GM12875 (cell line): ENCODE results near the gene KRTAP10-8.
"Not testable (repeated sequence)": the region's sequence is repeated elsewhere in the genome, so short reads cannot be mapped to it uniquely, and the experiment has no call there.

Source experiments
- H3K4me3 ChIP-seq: one replicate; pipeline ENCODE4 v1.5.1; 2011; ENCODE audit warnings: low read depth, low read length, control low read depth
- TF ChIP-seq, protein P1 (sequence below): IDR thresholded peaks from 2 replicates; pipeline ENCODE4 v1.5.1; 2011; ENCODE audit warnings: low read depth, mild to moderate bottlenecking, control low read depth, inconsistent platforms, low read length, moderate library complexity, borderline replicate concordance; ENCODE audit not compliant: insufficient read depth

KRTAP10-8 gene

DNA sequence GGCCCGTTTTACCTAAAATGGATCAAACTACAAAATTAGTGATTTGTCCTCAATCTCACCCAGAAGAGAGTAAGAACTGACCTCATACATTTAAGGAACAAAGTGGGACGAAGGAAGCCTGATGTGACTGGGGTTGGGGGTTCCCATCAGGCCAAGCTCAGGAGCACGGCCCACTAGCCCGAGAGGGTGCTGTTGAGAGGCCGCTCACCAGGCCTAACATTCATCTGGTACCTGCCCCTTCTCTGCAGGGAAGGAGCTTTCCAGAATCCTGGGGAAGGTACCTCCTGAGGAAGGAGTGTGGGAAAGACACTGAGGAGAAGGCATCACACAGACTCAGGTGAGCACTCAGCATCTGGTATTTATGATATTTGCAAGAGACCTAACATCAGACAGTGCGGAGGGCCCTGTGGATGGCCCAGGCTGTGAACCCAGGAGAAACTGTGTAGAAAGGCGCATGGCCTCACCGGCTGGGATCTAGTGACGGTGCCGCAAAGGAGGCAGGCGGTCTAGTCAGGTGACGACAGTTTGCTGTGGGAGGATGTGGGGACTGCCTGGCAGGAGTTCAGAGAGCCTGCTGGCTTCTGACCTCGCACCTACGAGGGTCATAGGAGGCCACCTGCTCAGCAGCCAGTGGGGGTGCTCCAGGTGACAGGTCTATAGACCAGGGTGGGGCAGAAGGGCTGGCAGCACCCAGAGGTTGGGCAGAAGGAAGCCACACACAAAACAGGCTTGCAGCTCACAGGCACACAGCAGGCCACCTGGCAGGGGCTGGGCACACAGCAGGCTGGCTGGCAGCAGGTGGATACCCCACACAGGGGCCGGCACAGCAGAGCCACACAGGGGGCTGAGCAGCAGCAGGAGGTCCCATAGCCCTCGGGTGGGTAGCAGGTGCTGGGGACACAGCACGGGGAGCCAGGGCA, 42.0 kb downstream of the KRTAP10-8 start:
- no peak overlapping the region for H3K4me3 ChIP-seq
- TF ChIP-seq, protein P1, sequence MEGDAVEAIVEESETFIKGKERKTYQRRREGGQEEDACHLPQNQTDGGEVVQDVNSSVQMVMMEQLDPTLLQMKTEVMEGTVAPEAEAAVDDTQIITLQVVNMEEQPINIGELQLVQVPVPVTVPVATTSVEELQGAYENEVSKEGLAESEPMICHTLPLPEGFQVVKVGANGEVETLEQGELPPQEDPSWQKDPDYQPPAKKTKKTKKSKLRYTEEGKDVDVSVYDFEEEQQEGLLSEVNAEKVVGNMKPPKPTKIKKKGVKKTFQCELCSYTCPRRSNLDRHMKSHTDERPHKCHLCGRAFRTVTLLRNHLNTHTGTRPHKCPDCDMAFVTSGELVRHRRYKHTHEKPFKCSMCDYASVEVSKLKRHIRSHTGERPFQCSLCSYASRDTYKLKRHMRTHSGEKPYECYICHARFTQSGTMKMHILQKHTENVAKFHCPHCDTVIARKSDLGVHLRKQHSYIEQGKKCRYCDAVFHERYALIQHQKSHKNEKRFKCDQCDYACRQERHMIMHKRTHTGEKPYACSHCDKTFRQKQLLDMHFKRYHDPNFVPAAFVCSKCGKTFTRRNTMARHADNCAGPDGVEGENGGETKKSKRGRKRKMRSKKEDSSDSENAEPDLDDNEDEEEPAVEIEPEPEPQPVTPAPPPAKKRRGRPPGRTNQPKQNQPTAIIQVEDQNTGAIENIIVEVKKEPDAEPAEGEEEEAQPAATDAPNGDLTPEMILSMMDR: no peak

DNA sequence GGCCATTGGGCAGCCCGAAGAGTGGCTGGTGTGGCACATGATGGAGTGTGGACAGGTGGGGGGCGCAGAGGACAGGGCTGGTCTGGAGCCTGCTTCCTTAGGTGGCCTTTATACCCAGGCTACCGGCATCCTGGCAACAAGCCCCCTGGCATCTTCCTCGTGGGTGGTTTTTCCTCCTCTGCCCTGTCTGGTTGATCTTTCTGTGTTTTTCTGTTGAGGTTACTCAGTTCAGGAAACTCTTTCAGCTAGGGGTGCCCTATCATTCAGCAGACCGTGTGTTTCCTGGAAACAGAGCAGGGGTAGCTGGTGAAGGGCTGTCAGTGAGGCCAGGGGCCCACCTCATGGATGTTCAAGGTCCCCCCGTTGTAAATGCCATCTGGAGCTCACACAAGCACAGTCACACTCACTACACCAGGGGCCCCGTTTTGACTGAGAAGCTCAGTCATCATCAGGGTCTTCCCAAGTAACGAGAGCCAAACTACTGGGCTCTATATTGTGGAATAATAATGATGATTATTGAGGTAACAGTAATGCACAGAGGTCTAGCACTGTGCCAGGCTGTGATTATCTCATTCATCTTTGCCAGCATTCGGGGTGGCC, 42.8 kb downstream of the KRTAP10-8 start, which contains the start of gene KRTAP12-4:
Gene KRTAP12-4, minus strand, starts transcription at position 84 of the 600 bp plus-strand sequence. Its CDS starts 45 bp downstream, at position 39.
- H3K4me3 ChIP-seq: no peak within 1 kb of the TSS
- TF ChIP-seq, protein P1: no peak

DNA sequence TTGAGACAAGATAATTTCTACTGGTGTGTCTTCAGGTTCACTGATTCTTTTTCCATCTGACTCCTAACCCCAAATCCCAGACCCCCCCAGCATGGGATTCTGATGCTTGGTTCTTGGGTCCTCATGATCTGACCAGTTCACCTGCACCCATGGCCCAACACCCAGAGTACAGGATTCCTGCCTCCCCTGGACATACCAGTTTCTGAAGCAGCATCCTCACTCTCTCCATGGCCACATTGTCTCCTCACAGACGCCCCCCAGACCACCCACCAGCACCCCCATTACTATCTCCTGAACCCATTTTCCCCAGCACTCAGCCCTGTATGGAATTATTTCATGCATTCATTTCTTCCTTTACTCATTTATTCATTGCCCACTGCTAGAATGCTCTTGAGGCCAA, 45.0 kb downstream of the KRTAP10-8 start:
- TF ChIP-seq, protein P1: no peak
- H3K4me3 ChIP-seq: no peak overlapping the region

DNA sequence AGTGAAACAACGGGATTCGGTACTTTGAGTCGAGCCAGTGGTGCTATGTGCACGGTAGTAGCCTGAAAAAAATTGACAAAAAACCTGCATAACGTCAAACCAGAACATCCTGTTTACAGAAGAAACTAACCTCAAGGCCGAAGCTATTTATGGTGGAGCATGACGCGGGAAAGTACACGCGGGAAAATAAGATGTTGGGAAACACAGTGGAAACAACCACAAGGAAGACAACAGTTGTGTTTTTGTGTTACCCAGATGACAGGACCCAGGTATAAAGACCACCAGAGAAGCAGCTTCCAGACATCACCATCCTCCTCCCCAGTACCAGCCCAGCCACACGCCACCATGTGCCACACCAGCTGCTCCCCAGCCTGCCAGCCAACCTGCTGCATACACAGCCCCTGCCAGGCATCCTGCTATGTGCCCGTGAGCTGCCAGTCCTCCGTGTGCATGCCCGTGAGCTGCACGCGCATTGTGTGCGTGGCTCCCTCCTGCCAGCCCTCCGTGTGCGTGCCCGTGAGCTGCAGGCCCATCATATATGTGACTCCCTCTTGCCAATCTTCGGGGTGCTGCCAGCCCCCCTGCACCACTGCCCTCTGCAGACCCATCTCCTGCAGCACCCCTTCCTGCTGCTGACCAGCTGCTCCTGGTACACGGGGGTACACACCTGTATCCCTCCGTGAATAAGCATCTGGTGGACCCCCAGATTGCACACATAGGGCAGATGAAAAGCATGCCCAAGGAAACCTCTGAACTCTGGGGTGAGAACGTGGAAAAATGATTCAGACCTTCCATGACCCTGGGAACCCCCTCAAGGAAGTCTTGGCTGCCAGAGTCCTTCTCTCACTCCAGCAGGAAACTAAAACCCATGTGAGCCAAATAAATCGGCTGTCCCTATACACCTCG, 46.0 kb downstream of the KRTAP10-8 start, which contains the start of gene KRTAP12-3:
Gene KRTAP12-3, plus strand, starts transcription at position 298 of the 906 bp plus-strand sequence. Its CDS starts 48 bp downstream, at position 346.
- no peak within 1 kb of the TSS for H3K4me3 ChIP-seq
- TF ChIP-seq, protein P1: no peak

DNA sequence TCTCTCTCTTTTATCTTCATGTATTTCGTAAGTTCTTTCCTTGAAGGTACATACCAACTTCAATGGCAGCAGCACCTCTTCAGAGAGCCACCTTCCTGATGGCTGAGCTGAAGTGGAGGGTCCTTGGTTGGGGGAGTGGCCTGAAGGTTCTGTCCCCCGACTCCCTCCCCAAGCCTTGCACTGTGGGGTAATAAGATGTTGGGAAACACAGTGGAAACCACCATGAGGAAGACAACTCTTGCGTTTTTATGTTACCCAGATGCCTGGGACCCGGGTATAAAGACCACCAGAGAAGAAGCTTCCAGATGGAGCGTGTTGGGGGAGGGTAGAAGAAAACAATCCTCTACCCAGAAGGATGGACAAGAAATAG, 46.6 kb downstream of the KRTAP10-8 start:
- TF ChIP-seq, protein P1: no peak
- H3K4me3 ChIP-seq: no peak overlapping the region

DNA sequence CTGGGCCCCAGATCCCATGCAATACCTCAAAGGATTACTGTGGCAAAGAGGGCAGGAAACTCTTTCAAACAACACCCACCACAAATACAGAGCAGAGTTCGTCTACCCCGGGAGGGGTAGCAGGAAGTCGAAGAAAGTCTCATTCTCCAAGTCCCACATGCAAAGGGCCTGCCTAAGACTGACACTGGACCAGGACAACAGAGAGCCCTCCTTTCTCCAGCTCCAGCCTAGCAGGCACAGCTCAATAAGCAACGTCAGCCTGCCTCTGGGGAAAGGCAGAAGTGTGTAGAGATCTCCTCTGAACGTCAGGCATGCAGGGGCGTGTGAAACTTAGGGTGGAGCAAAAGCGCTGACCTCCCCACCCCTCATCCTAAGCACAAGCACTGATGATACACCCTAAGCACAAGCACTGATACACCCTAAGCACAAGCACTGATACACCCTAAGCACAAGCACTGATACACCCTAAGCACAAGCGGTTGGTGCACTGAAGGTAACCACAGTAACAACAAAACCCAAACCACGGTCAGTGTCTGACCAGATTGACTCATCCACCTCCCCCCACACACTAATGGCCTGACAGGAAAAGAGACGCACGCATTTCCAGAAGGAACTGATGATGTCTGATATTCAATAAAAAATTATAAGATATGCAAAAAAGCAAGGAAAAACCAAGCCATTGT, 47.2 kb downstream of the KRTAP10-8 start:
- TF ChIP-seq, protein P1: no peak
- no peak overlapping the region for H3K4me3 ChIP-seq

DNA sequence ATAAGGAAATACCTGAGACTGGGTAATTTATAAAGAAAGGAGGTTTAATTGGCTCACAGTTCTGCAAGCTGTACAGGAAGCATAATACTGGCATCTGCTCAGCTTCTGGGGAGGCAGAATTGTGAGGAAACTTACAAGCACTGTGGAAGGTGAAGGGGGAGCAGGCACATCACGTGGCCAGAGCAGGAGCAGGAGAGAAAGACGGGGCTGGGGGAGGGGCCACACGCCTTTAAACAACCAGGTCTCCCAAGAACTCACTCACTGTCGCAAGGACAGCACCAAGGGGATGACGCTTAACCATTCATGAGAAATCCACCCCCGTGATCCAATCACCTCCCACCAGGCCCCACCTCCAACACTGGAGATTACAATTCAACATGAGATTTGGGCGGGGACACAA, 49.7 kb downstream of the KRTAP10-8 start:
- H3K4me3 ChIP-seq: not testable (repeated sequence)
